Neural cell (in vitro differentiated cells): ENCODE results near the gene POLR1F.

Source experiments
- CTCF ChIP-seq: fragments of 450-650 bp; IDR thresholded peaks from 2 replicates; pipeline ENCODE4 v1.5.1; 2014; ENCODE audit warnings: antibody characterized with exemption, mild to moderate bottlenecking, moderate library complexity; ENCODE audit not compliant: poor library complexity, severe bottlenecking
- EP300 ChIP-seq: fragments of 450-650 bp; conservative IDR thresholded peaks from 2 replicates; pipeline ENCODE4 v1.6.1; 2014; ENCODE audit warnings: antibody characterized with exemption, mild to moderate bottlenecking, moderate library complexity; ENCODE audit not compliant: poor library complexity, severe bottlenecking
- EZH2 ChIP-seq: fragments of 200-600, 300-800 bp; shearing (Covaris generic), sonication (generic); IDR thresholded peaks from 2 replicates; pipeline ENCODE4 v1.6.1; 2014; ENCODE audit warnings: antibody characterized with exemption, low read length, borderline replicate concordance, mild to moderate bottlenecking; ENCODE audit not compliant: insufficient read depth, poor library complexity, severe bottlenecking
- MXI1 ChIP-seq: fragments of 450-650 bp; conservative IDR thresholded peaks from 2 replicates; pipeline ENCODE4 v1.6.1; 2014; ENCODE audit warnings: antibody characterized with exemption, mild to moderate bottlenecking; ENCODE audit not compliant: poor library complexity, severe bottlenecking
- POLR2AphosphoS5 ChIP-seq: IDR thresholded peaks from 2 replicates; pipeline ENCODE4 v1.6.1; 2012
- RAD21 ChIP-seq: fragments of 450-650 bp; conservative IDR thresholded peaks from 2 replicates; pipeline ENCODE4 v1.6.1; 2014; ENCODE audit warnings: antibody characterized with exemption, mild to moderate bottlenecking, moderate library complexity
- REST ChIP-seq: IDR thresholded peaks from 2 replicates; pipeline ENCODE4 v1.6.1; 2012; ENCODE audit warnings: borderline replicate concordance
- SMC3 ChIP-seq: fragments of 450-650 bp; conservative IDR thresholded peaks from 2 replicates; pipeline ENCODE4 v1.6.1; 2014; ENCODE audit warnings: antibody characterized with exemption, mild to moderate bottlenecking, moderate library complexity; ENCODE audit not compliant: poor library complexity
- TAF1 ChIP-seq: IDR thresholded peaks from 2 replicates; pipeline ENCODE4 v1.6.1; 2012; ENCODE audit warnings: low read depth

GRCh38 chr7:19675816-19676215 lies 33.0 kb downstream of the POLR1F start:
- TF ChIP-seq CTCF (no peak), TAF1 (no peak), REST (no peak), EP300 (no peak), RAD21 (no peak), EZH2 (no peak), MXI1 (no peak), POLR2AphosphoS5 (no peak), SMC3 (no peak)
